Fibroblast of lung (primary cell): ENCODE measurements around the gene RPAP3.

Experiments used
- EZH2 ChIP-seq: IDR thresholded peaks from 2 replicates; pipeline ENCODE4 v1.5.1; 2012; ENCODE audit warnings: low read length, control low read depth, mild to moderate bottlenecking; ENCODE audit errors: missing control alignments
- TF ChIP-seq, protein P1 (sequence below), 2 donors: IDR thresholded peaks in 1 of 2; conservative IDR thresholded peaks in 1 of 2; 1 replicate in 1 of 2; 2 replicates in 1 of 2; pipeline ENCODE4 v1.5.1; 2011 to 2012; ENCODE audit warnings: low read length in 2 of 2, control low read depth in 1 of 2, inconsistent platforms in 1 of 2, low read depth in 1 of 2, mild to moderate bottlenecking in 1 of 2

DNA sequence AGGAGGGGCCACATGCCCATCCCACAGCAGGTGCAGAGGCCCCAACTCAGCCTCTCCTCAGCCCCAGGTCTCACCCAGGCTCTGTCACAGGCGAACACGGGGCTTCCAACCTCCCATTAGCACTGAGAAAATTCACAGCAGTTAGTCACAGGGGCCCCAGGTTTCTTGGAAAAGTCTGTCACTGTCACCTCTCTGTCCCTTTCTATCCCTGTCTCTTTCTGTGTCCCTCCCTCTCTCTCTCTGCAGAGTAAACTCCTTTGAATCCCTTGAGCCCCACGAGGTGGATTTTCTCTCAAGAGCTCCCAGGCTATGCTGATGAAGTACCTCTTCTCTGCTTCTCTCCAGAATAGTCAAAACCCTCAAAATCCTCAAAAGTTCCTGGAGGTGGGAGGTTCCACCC lies 33.5 kb upstream of the RPAP3 start:
- TF ChIP-seq, protein P1, sequence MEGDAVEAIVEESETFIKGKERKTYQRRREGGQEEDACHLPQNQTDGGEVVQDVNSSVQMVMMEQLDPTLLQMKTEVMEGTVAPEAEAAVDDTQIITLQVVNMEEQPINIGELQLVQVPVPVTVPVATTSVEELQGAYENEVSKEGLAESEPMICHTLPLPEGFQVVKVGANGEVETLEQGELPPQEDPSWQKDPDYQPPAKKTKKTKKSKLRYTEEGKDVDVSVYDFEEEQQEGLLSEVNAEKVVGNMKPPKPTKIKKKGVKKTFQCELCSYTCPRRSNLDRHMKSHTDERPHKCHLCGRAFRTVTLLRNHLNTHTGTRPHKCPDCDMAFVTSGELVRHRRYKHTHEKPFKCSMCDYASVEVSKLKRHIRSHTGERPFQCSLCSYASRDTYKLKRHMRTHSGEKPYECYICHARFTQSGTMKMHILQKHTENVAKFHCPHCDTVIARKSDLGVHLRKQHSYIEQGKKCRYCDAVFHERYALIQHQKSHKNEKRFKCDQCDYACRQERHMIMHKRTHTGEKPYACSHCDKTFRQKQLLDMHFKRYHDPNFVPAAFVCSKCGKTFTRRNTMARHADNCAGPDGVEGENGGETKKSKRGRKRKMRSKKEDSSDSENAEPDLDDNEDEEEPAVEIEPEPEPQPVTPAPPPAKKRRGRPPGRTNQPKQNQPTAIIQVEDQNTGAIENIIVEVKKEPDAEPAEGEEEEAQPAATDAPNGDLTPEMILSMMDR (conservative IDR thresholded peaks at IDR 0.05 in 1 of 2, IDR thresholded peaks at IDR 0.05 in 1 of 2; ENCODE audit: low read depth in 1 of 2, low read length in 2 of 2), result no peak
- no peak for TF ChIP-seq EZH2
